Glutamatergic neuron (in vitro differentiated cells): ENCODE measurements around the gene CAPN7. TPM values are rescaled to one million over a fixed set of nuclear protein-coding genes. Genes with fewer than 3 reads are reported as not detected.

ENCODE experiments used
- DNase-seq: peaks from one replicate; pipeline ENCODE4 v3.0.0; 2022
- H3K27ac Mint-ChIP-seq: one replicate; pipeline ENCODE4 v1.8.0; 2020; ENCODE audit warnings: mild to moderate bottlenecking, mixed read lengths, inconsistent platforms; ENCODE audit not compliant: unreplicated experiment
- H3K27me3 Mint-ChIP-seq: one replicate; pipeline ENCODE4 v1.8.0; 2020; ENCODE audit warnings: mild to moderate bottlenecking, moderate library complexity, mixed read lengths, inconsistent platforms; ENCODE audit not compliant: unreplicated experiment
- H3K36me3 Mint-ChIP-seq: one replicate; pipeline ENCODE4 v1.8.0; 2020; ENCODE audit warnings: mild to moderate bottlenecking, mixed read lengths, inconsistent platforms; ENCODE audit not compliant: unreplicated experiment
- H3K4me1 Mint-ChIP-seq: one replicate; pipeline ENCODE4 v1.8.0; 2020; ENCODE audit warnings: mild to moderate bottlenecking, low read depth, mixed read lengths, inconsistent platforms; ENCODE audit not compliant: unreplicated experiment
- H3K4me3 Mint-ChIP-seq: one replicate; pipeline ENCODE4 v1.8.0; 2020; ENCODE audit warnings: mild to moderate bottlenecking, mixed read lengths, inconsistent platforms; ENCODE audit not compliant: unreplicated experiment
- H3K9me3 Mint-ChIP-seq: one replicate; pipeline ENCODE4 v1.8.0; 2020; ENCODE audit warnings: mild to moderate bottlenecking, moderate library complexity, mixed read lengths, inconsistent platforms; ENCODE audit not compliant: unreplicated experiment
- total RNA-seq: library from RNA; stranded (reverse); fragmentation: NEBNext Ultra II Directional; extraction: Animal tissue kit (Norgen Biotek cat#: 25700); gene quantifications from one replicate; pipeline ENCODE4 v1.2.1, GENCODE V29; 2021; ENCODE audit not compliant: unreplicated experiment
- TF ChIP-seq, protein P1 (sequence below): fragments of 200-600 bp; sonication (generic); IDR thresholded peaks from one replicate; pipeline ENCODE4 v1.5.0; 2021; ENCODE audit not compliant: partially characterized antibody, unreplicated experiment

CAPN7 gene
- total RNA-seq, 1 donor from 2014 or later = 30.2 TPM

DNA sequence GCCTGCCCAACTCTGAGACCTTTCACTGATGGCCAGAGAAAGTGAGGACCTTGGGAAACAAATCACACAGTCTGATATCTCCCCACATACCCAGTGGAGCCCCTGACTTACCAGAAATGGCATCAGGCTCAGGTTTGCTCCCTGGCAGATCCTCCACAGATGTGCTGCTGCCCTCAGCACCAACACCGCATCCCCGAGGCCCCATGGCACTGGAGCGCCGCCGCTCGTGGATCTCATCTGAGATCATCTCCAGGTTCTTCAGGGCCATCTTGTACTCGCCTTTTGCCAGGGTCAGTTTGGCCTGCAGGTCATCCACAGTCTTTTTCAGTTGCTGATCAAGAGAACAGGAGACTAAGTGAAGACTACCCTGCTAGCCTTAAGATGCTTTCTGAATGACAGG is 52.7 kb downstream of the CAPN7 start:
- Mint-ChIP-seq H3K4me3 (no peak overlapping the region), H3K4me1 (no peaks in the 10 kb centered on the region), H3K27me3 (peaks cover 7% of the 10 kb centered on the region), H3K27ac (no peak overlapping the region), H3K36me3 (peaks cover 4% of the 10 kb centered on the region), H3K9me3 (peaks cover 9% of the 10 kb centered on the region)
- TF ChIP-seq, protein P1, sequence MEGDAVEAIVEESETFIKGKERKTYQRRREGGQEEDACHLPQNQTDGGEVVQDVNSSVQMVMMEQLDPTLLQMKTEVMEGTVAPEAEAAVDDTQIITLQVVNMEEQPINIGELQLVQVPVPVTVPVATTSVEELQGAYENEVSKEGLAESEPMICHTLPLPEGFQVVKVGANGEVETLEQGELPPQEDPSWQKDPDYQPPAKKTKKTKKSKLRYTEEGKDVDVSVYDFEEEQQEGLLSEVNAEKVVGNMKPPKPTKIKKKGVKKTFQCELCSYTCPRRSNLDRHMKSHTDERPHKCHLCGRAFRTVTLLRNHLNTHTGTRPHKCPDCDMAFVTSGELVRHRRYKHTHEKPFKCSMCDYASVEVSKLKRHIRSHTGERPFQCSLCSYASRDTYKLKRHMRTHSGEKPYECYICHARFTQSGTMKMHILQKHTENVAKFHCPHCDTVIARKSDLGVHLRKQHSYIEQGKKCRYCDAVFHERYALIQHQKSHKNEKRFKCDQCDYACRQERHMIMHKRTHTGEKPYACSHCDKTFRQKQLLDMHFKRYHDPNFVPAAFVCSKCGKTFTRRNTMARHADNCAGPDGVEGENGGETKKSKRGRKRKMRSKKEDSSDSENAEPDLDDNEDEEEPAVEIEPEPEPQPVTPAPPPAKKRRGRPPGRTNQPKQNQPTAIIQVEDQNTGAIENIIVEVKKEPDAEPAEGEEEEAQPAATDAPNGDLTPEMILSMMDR = no peak
- DNase-seq = no peak

DNA sequence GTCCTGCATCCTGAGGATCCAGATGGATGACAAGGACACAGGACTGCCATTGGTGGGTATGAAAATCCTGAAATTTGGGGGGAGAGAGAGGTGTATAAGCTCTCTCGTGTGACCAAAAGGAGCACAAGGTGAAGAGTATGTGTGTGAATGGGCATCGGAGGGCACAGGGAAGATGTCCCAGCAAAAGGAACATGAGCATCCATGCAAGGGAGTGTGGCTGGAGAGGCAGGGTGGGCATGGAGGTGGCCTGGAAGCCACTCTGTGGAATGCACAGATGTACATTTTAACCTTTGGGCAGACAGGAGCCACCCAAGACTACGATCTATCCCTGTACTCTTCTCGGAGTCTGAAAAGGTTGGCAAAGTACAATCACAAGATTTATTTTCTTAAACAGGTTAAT is 54.5 kb downstream of the CAPN7 start:
- H3K36me3 Mint-ChIP-seq = peaks cover 4% of the 10 kb centered on the region
- H3K27me3 Mint-ChIP-seq = peaks cover 5% of the 10 kb centered on the region
- no peak overlapping the region for H3K4me3 Mint-ChIP-seq
- peaks cover 6% of the 10 kb centered on the region for H3K9me3 Mint-ChIP-seq
- H3K27ac Mint-ChIP-seq = no peak overlapping the region
- H3K4me1 Mint-ChIP-seq = peaks cover 2% of the 10 kb centered on the region
- DNase-seq = no peak
- TF ChIP-seq, protein P1 = no peak

DNA sequence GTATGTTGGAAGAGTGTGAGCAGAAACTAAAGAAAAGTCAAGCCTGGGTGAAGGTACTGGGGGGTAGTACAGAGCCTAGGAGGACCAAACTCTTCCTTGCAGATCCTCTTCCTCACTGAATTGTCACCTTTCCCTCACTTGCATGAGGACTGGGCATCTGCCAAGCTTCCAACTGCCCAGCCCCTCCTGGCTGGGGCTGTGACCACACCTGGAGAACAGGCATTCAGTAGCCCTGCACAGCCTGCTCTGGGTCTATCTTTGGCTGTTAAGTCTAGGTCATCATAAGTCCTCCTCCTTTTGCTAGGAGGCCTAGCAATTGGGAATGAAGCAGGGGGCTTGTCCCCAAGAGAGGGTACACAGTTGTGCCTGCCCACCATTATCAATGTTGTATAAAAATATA is 55.2 kb downstream of the CAPN7 start:
- TF ChIP-seq, protein P1 = no peak

DNA sequence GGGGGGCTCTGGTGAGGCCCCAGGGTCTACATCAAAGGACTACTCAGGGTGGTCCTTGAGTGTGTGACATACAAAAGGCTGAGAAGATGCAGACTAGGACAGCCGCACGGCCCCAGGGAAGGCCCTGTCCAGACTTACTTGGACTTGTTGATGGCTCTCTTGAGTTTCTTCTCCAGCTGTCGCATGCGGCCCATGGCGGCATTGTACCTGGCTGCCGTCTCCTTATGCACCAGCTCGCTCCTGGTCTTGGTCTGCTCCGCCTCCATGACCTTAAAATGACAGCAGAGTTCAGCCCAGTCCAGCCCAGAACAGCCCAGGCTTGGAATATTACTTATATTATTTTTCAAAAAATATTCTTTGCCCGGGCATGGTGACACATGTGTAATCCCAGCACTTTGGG is 56.0 kb downstream of the CAPN7 start:
- no peak for DNase-seq
- Mint-ChIP-seq H3K4me1 (peaks cover 2% of the 10 kb centered on the region), H3K27me3 (peaks cover 4% of the 10 kb centered on the region), H3K9me3 (peaks cover 6% of the 10 kb centered on the region), H3K36me3 (peaks cover 4% of the 10 kb centered on the region), H3K27ac (no peak overlapping the region), H3K4me3 (no peak overlapping the region)
- TF ChIP-seq, protein P1 = no peak

More for the DNA sequence above, 55.2 kb downstream of the CAPN7 start:
- no peak overlapping the region for H3K4me3 Mint-ChIP-seq
- peaks cover 4% of the 10 kb centered on the region for H3K36me3 Mint-ChIP-seq
- no peak overlapping the region for H3K27ac Mint-ChIP-seq
- H3K9me3 Mint-ChIP-seq = peaks cover 6% of the 10 kb centered on the region
- no peak for DNase-seq
- peaks cover 2% of the 10 kb centered on the region for H3K4me1 Mint-ChIP-seq
- peaks cover 4% of the 10 kb centered on the region for H3K27me3 Mint-ChIP-seq

DNA sequence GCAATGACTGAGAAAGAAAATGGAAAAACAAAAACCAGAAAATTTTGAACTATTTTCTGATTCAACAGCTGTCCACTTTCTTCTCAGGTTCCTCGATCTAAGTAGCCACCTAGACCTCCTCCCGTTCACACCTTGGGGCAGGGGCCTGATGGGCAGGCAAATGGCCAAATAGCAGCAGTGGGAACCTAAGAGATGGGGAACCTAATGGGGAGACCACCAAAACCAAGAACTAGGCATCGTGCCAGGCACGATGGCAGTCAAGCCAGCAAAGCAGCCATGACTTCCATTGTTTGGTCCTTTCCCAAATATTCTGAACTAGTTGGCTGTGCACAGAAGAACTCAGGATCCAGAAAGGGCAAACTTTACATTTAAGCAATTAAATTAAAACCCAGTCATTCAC is 57.1 kb downstream of the CAPN7 start:
- H3K27ac Mint-ChIP-seq = no peak overlapping the region
- TF ChIP-seq, protein P1 = no peak
- H3K36me3 Mint-ChIP-seq = peaks cover 4% of the 10 kb centered on the region
- DNase-seq = no peak
- H3K27me3 Mint-ChIP-seq = peaks cover 4% of the 10 kb centered on the region
- H3K4me3 Mint-ChIP-seq = no peak overlapping the region
- H3K4me1 Mint-ChIP-seq = peaks cover 2% of the 10 kb centered on the region
- peaks cover 6% of the 10 kb centered on the region for H3K9me3 Mint-ChIP-seq
